Inferior parietal cortex (tissue), 1 donor: ENCODE data around the gene FRAT1.
A peak's percentile ranks its signal among the peaks of the same experiment; 100 is the strongest.
"Not testable (repeated sequence)": the region's sequence is repeated elsewhere in the genome, so short reads cannot be mapped to it uniquely, and the experiment has no call there.

Experiments
- DNase-seq: peaks from one replicate; pipeline ENCODE4 v3.0.0-alpha.2; 2016; ENCODE audit errors: extremely low spot score

The FRAT1 gene, protein sequence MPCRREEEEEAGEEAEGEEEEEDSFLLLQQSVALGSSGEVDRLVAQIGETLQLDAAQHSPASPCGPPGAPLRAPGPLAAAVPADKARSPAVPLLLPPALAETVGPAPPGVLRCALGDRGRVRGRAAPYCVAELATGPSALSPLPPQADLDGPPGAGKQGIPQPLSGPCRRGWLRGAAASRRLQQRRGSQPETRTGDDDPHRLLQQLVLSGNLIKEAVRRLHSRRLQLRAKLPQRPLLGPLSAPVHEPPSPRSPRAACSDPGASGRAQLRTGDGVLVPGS

GRCh38 chr10:97318772-97319651, at the start of gene FRAT1:
Gene FRAT1 (plus strand): TSS chr10:97319271. CDS start chr10:97319454, 183 bp downstream.
- DNase-seq: peak; percentile 88

GRCh38 chr10:97270523-97271154, 48.4 kb upstream of the FRAT1 start:
- DNase-seq: no peak

DNA sequence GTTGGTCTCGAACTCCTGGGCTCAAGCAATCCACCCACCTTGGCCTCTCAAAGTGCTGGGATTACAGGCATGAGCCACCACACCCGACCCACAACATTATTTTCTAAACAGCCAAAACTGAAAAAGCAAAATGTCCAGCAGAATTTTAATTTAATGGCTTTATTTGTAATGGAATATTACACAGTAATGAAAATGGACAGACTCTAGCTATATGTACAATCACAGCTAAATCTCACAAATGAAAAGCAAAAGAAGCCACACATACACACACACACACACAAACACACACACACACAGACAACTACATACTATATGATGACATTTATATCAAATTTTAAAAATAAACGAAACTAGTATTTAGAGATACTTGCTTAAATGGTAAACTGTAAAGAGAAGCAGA, 45.4 kb upstream of the FRAT1 start:
- no peak for DNase-seq

GRCh38 chr10:97274828-97275227, 44.2 kb upstream of the FRAT1 start:
- DNase-seq: no peak

DNA sequence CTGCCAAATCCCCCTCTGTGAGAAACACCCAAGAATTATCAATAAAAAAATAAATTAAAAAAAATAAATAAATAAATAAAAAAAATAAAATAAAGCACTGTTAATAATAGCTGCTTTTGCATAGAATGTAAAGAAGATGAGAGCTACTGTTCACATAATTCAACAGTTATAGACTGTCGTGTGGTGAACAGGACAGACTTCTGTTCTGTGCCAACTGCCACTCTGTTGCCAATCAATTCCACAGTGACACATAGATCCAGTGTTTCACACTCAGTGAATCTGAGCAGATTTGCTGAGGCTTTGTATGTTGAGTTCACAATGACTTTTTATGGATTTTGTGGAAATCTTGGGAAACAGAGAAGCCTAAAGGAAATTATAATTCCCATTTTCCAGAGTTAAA, 41.5 kb upstream of the FRAT1 start:
- no peak for DNase-seq

- DNase-seq: peak; percentile 79
Measured at GRCh38 chr10:97278491-97278989, 40.5 kb upstream of the FRAT1 start.

DNA sequence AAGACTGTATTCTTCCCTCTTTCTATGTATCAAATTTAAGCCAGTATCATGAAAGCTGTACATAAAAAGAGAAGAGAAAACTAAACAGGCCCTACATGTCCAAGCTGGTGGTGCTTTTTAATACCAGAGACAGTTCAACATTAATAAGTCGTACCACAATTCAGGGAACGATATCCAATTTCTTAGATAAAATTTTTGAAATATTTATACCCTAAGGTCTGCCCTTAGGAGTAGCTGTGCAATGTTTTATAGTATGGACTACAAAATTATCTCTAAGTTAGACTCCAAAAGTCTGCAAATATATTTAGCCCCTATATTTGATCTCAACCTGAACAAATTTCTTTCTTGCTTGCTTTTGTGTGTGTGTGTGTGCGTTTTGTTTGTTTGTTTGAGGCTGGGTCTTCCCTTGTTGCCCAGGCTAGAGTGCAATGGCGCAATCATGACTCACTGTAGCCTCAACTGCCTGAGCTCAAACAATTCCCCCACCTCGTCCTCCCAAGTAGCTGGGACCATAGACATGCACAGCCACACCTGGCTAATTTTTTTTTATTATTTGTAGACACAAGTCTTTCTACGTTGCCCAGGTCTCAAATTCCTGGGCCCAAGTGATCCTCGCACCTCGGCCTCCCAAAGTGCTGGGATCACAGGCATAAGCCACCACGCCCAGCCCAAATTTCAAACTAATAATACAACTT, 39.8 kb upstream of the FRAT1 start:
- DNase-seq: no peak

DNA sequence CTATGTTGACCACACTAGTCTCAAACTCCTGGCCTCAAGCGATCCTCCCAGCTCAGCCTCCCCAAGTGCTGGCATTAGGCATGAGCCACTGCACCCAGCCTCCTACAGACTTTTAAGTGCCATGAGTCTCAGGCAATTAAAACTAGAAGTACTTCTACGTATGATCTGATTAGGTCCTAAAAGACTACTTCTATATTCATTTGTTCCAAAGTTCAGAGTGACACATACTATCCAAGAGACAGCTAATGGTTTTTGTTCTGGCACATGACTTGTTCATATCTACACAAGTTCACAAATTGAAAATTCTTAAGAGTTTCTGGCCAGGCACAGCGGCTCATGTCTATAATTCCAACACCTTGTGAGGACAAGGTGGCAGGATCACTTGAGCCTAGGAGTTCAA, 38.3 kb upstream of the FRAT1 start:
- no peak for DNase-seq

DNA sequence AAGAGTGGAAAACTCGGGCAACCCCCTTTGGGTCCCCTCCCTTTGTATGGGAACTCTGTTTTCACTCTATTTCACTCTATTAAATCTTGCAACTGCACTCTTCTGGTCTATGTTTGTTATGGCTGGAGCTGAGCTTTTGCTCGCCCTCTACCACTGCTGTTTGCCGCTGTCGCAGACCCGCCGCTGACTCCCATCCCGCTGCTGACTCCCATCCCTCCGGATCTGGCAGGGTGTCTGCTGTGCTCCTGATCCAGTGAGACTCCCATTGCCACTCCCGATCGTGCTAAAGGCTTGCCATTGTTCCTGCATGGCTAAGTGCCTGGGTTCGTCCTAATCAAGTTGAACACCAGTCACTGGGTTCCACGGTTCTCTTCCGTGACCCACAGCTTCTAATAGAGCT, 29.0 kb upstream of the FRAT1 start:
- not testable (repeated sequence) for DNase-seq

GRCh38 chr10:97290576-97291356, 28.3 kb upstream of the FRAT1 start:
- not testable (repeated sequence) for DNase-seq

DNA sequence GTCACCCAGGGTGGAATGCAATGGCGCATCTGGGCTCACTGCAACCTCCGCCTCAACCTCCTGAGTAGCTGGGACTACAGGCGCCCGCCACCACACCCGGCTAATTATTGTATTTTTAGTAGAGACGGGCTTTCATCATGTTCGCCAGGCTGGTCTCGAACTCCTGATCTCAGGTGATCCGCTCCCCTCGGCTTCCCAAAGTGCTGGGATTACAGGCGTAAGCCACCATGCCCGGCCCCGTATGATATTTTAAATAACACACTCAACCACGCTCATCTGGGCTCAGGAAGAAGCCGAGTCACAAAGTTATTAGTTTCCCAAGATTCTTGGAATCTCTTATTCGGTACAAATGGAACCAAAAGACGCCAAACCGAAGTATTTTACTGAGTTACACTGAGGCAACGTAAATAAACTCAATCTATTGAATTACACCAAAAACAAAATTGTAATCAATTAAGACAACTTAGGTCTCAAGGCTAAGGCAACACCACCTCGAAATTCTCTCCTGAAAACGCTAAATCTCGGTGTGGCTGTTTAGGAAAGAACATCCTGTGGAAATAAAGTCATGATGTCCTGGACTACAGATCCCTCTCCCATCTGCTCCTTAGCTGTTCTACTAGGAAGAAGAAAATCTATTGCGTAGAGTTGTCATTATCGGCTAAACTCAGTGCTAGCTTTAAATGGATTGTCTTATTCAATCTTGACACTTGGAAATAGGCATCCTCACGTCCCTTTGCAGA, 27.5 kb upstream of the FRAT1 start:
- DNase-seq: peak; percentile 69

- DNase-seq: peak; percentile 95
Measured at GRCh38 chr10:97292097-97292861, 26.8 kb upstream of the FRAT1 start, which contains the start of gene ARHGAP19. Gene ARHGAP19 (minus strand): TSS chr10:97292637. CDS start chr10:97292627, 10 bp downstream.

DNA sequence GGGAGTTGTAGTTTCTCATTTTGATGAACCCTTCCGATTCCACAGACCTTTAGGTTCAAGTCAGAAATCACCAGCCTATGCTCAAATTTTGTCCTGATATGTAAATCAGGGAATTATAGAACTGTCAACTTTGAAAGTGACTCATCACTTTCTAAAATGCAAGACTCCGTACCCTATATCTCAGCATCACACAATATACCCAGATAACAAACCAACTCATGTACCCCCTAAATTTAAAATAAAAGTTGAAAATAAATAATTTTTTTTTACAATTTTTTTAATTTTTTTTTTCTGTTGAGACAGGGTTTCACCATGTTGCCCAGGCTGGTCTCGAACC, 26.2 kb upstream of the FRAT1 start:
- DNase-seq: no peak

GRCh38 chr10:97297556-97298222, 21.4 kb upstream of the FRAT1 start:
- DNase-seq: no peak

- no peak for DNase-seq
Measured at GRCh38 chr10:97298223-97298571, 20.9 kb upstream of the FRAT1 start.

DNA sequence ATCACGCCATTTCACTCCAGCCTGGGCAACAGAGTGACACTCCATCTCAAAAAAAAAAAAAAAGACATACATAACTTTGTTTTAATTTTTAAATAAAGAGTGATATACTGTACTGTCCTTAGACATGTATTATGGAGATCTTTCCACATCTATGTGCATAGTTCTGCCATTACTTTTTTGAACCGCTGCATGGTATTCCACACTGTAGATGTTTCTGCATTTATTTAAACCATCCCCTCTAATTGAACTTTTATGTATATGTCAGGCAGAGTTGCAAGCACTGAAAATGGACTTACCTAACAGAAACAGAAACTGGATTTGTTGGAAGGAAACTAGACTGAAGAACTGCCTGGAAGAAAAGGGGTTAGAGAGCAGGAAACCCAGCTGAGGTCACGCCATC, 18.1 kb upstream of the FRAT1 start:
- no peak for DNase-seq

GRCh38 chr10:97302088-97302791, 16.8 kb upstream of the FRAT1 start:
- no peak for DNase-seq

DNA sequence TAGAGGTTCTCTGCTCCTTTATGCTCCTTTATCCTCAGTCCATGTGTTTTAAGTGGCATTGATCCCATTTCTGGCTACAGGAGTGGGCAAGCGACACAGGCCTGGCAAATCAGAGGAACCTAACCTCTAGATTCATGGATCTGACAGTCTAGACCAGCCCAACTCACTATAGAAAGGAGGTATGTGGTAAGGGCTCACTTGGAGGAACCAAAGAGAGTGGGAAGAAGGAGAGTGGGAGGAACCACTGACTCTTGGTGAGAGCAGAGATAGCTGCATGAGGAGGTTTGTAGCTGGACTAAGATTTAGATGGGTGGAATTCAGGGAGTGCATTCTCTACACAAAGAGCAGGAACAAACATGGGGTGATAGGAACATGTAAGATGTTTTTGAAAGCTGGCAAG, 11.6 kb upstream of the FRAT1 start:
- no peak for DNase-seq
